Neural progenitor cell (in vitro differentiated cells): ENCODE data around the gene XKR8. TPM values are rescaled to one million over a fixed set of nuclear protein-coding genes. Genes with fewer than 3 reads are reported as not detected.

Experiments used
- DNase-seq: peaks from one replicate; pipeline ENCODE4 v3.0.0-alpha.2; 2016; ENCODE audit warnings: low spot score
- H2AFZ ChIP-seq: fragments of 200-600 bp; sonication (generic); replicated peaks from 2 replicates; pipeline ENCODE4 v1.6.1; 2016; ENCODE audit warnings: antibody characterized with exemption
- H3F3A ChIP-seq: fragments of 200-600 bp; sonication (generic); 2 replicates; pipeline ENCODE4 v1.6.1; 2016; ENCODE audit warnings: antibody characterized with exemption, low read depth
- H3K27ac ChIP-seq: fragments of 200-600 bp; sonication (generic); 2 replicates; pipeline ENCODE4 v1.5.1; 2016; ENCODE audit warnings: mild to moderate bottlenecking
- H3K27me3 ChIP-seq: fragments of 200-600 bp; sonication (generic); 2 replicates; pipeline ENCODE4 v1.6.1; 2016; ENCODE audit warnings: mild to moderate bottlenecking, moderate library complexity
- H3K36me3 ChIP-seq: fragments of 200-600 bp; sonication (generic); 2 replicates; pipeline ENCODE4 v1.5.1; 2016
- H3K4me1 ChIP-seq: fragments of 200-600 bp; sonication (generic); 2 replicates; pipeline ENCODE4 v1.6.1; 2016; ENCODE audit warnings: mixed run types
- H3K4me2 ChIP-seq: fragments of 200-600 bp; sonication (generic); 2 replicates; pipeline ENCODE4 v1.6.1; 2016
- H3K4me3 ChIP-seq: fragments of 200-600 bp; sonication (generic); 2 replicates; pipeline ENCODE4 v1.5.1; 2016
- H3K79me2 ChIP-seq: fragments of 200-600 bp; sonication (generic); 2 replicates; pipeline ENCODE4 v1.6.1; 2016; ENCODE audit warnings: low read depth
- H3K9ac ChIP-seq: fragments of 200-600 bp; sonication (generic); 2 replicates; pipeline ENCODE4 v1.6.1; 2016
- H3K9me3 ChIP-seq: fragments of 200-600 bp; sonication (generic); 2 replicates; pipeline ENCODE4 v1.5.1; 2016; ENCODE audit warnings: low read depth
- H4K20me1 ChIP-seq: fragments of 200-600 bp; sonication (generic); 2 replicates; pipeline ENCODE4 v1.6.1; 2016; ENCODE audit warnings: low read depth
- H3K27ac Mint-ChIP-seq: 3 replicates; pipeline ENCODE4 v1.8.0; 2021; ENCODE audit warnings: mixed read lengths
- H3K27me3 Mint-ChIP-seq: 2 replicates; pipeline ENCODE4 v1.8.0; 2022; ENCODE audit warnings: low read depth, mild to moderate bottlenecking, inconsistent platforms, moderate library complexity, mixed read lengths; ENCODE audit not compliant: insufficient read depth
- H3K36me3 Mint-ChIP-seq: 3 replicates; pipeline ENCODE4 v1.8.0; 2021; ENCODE audit warnings: mixed read lengths
- H3K4me1 Mint-ChIP-seq: 3 replicates; pipeline ENCODE4 v1.8.0; 2021; ENCODE audit warnings: mixed read lengths
- H3K4me3 Mint-ChIP-seq: 3 replicates; pipeline ENCODE4 v1.8.0; 2021; ENCODE audit warnings: mild to moderate bottlenecking, moderate library complexity, mixed read lengths
- H3K9me3 Mint-ChIP-seq: 3 replicates; pipeline ENCODE4 v1.8.0; 2020; ENCODE audit warnings: mixed read lengths
- CTCF ChIP-seq: fragments of 200-600 bp; sonication (generic); IDR thresholded peaks from 2 replicates; pipeline ENCODE4 v1.5.1; 2017; ENCODE audit warnings: antibody characterized with exemption, mild to moderate bottlenecking
- EZH2 ChIP-seq: fragments of 200-600 bp; sonication (generic); IDR thresholded peaks from 2 replicates; pipeline ENCODE4 v1.6.1; 2017; ENCODE audit warnings: antibody characterized with exemption, mild to moderate bottlenecking, moderate library complexity
- EZH2phosphoT487 ChIP-seq: fragments of 200-600 bp; sonication (generic); IDR thresholded peaks from 2 replicates; pipeline ENCODE4 v1.6.1; 2017; ENCODE audit warnings: antibody characterized with exemption
- total RNA-seq: library from RNA; depleted of rRNA; stranded (reverse); fragments of >200 nt; gene quantifications from 2 replicates; pipeline ENCODE4 v1.2.3, GENCODE V29; 2015; ENCODE audit warnings: low replicate concordance

The XKR8 gene
- 4.3 and 13.0 TPM in 2 replicates for total RNA-seq

GRCh38 chr1:27959792-27960603, at the start of gene XKR8:
Gene XKR8, plus strand, starts transcription at chr1:27959973. Its CDS starts 97 bp downstream, at chr1:27960070.
- Mint-ChIP-seq H3K9me3 (no peaks in the 10 kb centered on the region), H3K4me1 (peaks cover 15% of the 10 kb centered on the region), H3K36me3 (no peaks in the 10 kb centered on the region), H3K27me3 (peaks cover 12% of the 10 kb centered on the region), H3K27ac (no peak within 1 kb of the TSS), H3K4me3 (peak within 1 kb of the TSS; percentile 85)
- Histone ChIP-seq H3K4me2 (peak within 1 kb of the TSS; percentile 85), H3K79me2 (no peaks in the 10 kb centered on the region), H4K20me1 (peaks cover 13% of the 10 kb centered on the region), H3K9me3 (no peaks in the 10 kb centered on the region), H3F3A (peaks cover 28% of the 10 kb centered on the region), H3K27ac (peak within 1 kb of the TSS; percentile 31), H3K9ac (no peak within 1 kb of the TSS), H3K27me3 (no peaks in the 10 kb centered on the region), H2AFZ (peak within 1 kb of the TSS; percentile 71), H3K4me1 (no peaks in the 10 kb centered on the region), H3K4me3 (peak within 1 kb of the TSS; percentile 63), H3K36me3 (no peaks in the 10 kb centered on the region)
- DNase-seq: peak; percentile 94
- TF ChIP-seq CTCF: peak; percentile 65
- TF ChIP-seq EZH2: peak; percentile 43
- peak; percentile 20 for TF ChIP-seq EZH2phosphoT487

GRCh38 chr1:27912429-27912828, 47.3 kb upstream of the XKR8 start:
- H3K4me2 ChIP-seq: no peak overlapping the region
- Mint-ChIP-seq H3K27me3 (peaks cover 4% of the 10 kb centered on the region), H3K36me3 (peaks cover 13% of the 10 kb centered on the region), H3K9me3 (no peaks in the 10 kb centered on the region), H3K4me3 (peak overlapping the region; percentile 44), H3K27ac (no peak overlapping the region), H3K4me1 (peaks cover 15% of the 10 kb centered on the region)
- H2AFZ ChIP-seq: no peak overlapping the region
- H3K9me3 ChIP-seq: peaks cover 5% of the 10 kb centered on the region
- H3K4me3 ChIP-seq: no peak overlapping the region
- no peak for TF ChIP-seq CTCF
- TF ChIP-seq EZH2: no peak
- TF ChIP-seq EZH2phosphoT487: no peak
- H3K27ac ChIP-seq: no peak overlapping the region
- no peaks in the 10 kb centered on the region for H3F3A ChIP-seq
- peaks cover 49% of the 10 kb centered on the region for H3K79me2 ChIP-seq
- H3K9ac ChIP-seq: no peak overlapping the region
- H4K20me1 ChIP-seq: no peaks in the 10 kb centered on the region
- H3K4me1 ChIP-seq: peaks cover 8% of the 10 kb centered on the region
- peaks cover 20% of the 10 kb centered on the region for H3K27me3 ChIP-seq
- DNase-seq: no peak
- H3K36me3 ChIP-seq: peaks cover 10% of the 10 kb centered on the region

GRCh38 chr1:27915082-27915575, 44.6 kb upstream of the XKR8 start:
- no peak for DNase-seq
- Histone ChIP-seq H3K27ac (no peak overlapping the region), H3K27me3 (peaks cover 32% of the 10 kb centered on the region), H3K9me3 (peaks cover 5% of the 10 kb centered on the region), H3K4me3 (no peak overlapping the region), H3K4me1 (peaks cover 8% of the 10 kb centered on the region), H4K20me1 (no peaks in the 10 kb centered on the region), H2AFZ (peak overlapping the region; percentile 94), H3K79me2 (peaks cover 42% of the 10 kb centered on the region), H3K4me2 (no peak overlapping the region), H3K36me3 (no peaks in the 10 kb centered on the region), H3K9ac (no peak overlapping the region), H3F3A (no peaks in the 10 kb centered on the region)
- Mint-ChIP-seq H3K4me3 (peak overlapping the region; percentile 99), H3K27me3 (peaks cover 4% of the 10 kb centered on the region), H3K4me1 (peaks cover 15% of the 10 kb centered on the region), H3K27ac (peak overlapping the region; percentile 96), H3K36me3 (peaks cover 4% of the 10 kb centered on the region), H3K9me3 (no peaks in the 10 kb centered on the region)
- no peak for TF ChIP-seq EZH2phosphoT487
- no peak for TF ChIP-seq EZH2
- TF ChIP-seq CTCF: no peak
